Measurements from ENCODE around the gene NANP.

GRCh38 chr20:25623736-25624499, at the start of gene NANP:
- TF ChIP-seq, protein P1, sequence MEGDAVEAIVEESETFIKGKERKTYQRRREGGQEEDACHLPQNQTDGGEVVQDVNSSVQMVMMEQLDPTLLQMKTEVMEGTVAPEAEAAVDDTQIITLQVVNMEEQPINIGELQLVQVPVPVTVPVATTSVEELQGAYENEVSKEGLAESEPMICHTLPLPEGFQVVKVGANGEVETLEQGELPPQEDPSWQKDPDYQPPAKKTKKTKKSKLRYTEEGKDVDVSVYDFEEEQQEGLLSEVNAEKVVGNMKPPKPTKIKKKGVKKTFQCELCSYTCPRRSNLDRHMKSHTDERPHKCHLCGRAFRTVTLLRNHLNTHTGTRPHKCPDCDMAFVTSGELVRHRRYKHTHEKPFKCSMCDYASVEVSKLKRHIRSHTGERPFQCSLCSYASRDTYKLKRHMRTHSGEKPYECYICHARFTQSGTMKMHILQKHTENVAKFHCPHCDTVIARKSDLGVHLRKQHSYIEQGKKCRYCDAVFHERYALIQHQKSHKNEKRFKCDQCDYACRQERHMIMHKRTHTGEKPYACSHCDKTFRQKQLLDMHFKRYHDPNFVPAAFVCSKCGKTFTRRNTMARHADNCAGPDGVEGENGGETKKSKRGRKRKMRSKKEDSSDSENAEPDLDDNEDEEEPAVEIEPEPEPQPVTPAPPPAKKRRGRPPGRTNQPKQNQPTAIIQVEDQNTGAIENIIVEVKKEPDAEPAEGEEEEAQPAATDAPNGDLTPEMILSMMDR (IDR thresholded peaks at IDR 0.05): no peak
- TF ChIP-seq POLR2AphosphoS5 (IDR thresholded peaks at IDR 0.05): no peak

Data from suprapubic skin (tissue), 3 donors.